ENCODE data around the gene RAET1G. TPM values are rescaled to one million over a fixed set of nuclear protein-coding genes. Genes with fewer than 3 reads are reported as not detected.

Gene RAET1G
- total and polyA plus RNA-seq, 12 donors, result 0.22 to 40.7 (median 11.6) TPM

DNA sequence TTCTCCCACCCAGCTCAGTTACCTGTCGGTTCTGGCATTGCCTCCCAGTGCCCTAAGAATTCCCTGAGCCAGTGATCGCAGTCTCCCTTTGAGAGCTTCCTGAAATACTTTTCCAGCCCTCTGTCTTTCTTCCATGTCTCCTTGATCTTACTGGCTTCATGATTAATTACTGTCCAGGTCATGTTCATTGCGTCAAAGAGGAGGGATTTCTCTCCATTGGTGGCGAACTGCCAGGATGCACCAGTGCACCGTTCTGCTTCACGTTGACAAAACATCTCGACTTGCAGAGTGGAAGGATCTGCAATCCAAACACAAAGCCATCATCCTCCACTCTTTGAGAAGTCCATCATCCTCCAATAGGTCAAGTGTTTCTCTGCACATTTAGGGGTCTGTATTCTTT, 33.6 kb downstream of the RAET1G start:
- intact Hi-C loops (cut with DNase I), result no loop called here
- Histone ChIP-seq H3K36me3 (replicated peaks in 1 of 2) (no peaks in the 10 kb centered on the region), H3K4me1 (replicated peaks in 1 of 2) (peaks cover 0 to 13% of the 10 kb centered on the region in 2 donors), H3K27ac (no peak overlapping the region), H3K4me3 (no peak overlapping the region), H3K27me3 (no peaks in the 10 kb centered on the region), H3K9me3 (replicated peaks in 1 of 3) (no peaks in the 10 kb centered on the region)
- TF ChIP-seq, protein P1, sequence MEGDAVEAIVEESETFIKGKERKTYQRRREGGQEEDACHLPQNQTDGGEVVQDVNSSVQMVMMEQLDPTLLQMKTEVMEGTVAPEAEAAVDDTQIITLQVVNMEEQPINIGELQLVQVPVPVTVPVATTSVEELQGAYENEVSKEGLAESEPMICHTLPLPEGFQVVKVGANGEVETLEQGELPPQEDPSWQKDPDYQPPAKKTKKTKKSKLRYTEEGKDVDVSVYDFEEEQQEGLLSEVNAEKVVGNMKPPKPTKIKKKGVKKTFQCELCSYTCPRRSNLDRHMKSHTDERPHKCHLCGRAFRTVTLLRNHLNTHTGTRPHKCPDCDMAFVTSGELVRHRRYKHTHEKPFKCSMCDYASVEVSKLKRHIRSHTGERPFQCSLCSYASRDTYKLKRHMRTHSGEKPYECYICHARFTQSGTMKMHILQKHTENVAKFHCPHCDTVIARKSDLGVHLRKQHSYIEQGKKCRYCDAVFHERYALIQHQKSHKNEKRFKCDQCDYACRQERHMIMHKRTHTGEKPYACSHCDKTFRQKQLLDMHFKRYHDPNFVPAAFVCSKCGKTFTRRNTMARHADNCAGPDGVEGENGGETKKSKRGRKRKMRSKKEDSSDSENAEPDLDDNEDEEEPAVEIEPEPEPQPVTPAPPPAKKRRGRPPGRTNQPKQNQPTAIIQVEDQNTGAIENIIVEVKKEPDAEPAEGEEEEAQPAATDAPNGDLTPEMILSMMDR (IDR thresholded peaks at IDR 0.05), result no peak
- no peak for TF ChIP-seq POLR2A (IDR thresholded peaks at IDR 0.05)
- 57 to 79% (median 73%) methylated on average over 7 of the region's 7 CpGs for WGBS, 4 donors
- peak in 5 of 7 donors; percentile 52 to 82 (median 60) for DNase-seq

DNA sequence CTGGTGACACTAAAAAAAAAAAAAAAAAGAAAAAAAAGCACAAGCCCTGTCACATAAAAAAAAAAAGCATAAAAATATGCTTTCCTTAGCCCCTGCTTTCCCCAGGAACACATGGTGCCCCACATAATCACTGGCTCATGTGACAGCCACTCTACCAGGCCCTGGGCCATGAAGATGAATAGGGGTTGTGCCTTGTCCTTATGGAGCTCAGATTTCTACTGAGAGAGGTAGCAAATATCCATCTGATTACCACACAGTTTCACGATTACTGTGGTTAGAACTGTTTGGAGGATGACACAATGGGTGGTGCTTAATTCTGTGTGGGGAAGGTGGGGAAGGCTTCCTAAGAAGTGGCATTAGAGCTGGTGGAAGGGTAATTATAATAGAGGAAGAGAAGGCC, 34.3 kb downstream of the RAET1G start:
- TF ChIP-seq POLR2A (IDR thresholded peaks at IDR 0.05), result no peak
- TF ChIP-seq, protein P1 (IDR thresholded peaks at IDR 0.05), result no peak
- Histone ChIP-seq H3K27ac (peak overlapping the region in 1 of 5 donors; percentile 17), H3K4me3 (no peak overlapping the region), H3K4me1 (replicated peaks in 1 of 2) (peaks cover 0 to 20% of the 10 kb centered on the region in 2 donors), H3K9me3 (replicated peaks in 1 of 3) (no peaks in the 10 kb centered on the region), H3K27me3 (no peaks in the 10 kb centered on the region), H3K36me3 (replicated peaks in 1 of 2) (no peaks in the 10 kb centered on the region)
- intact Hi-C loops (cut with DNase I), result no loop called here
- 57 to 69% (median 58%) methylated on average over 1 of the region's 1 CpG for WGBS, 4 donors
- DNase-seq, result no peak

DNA sequence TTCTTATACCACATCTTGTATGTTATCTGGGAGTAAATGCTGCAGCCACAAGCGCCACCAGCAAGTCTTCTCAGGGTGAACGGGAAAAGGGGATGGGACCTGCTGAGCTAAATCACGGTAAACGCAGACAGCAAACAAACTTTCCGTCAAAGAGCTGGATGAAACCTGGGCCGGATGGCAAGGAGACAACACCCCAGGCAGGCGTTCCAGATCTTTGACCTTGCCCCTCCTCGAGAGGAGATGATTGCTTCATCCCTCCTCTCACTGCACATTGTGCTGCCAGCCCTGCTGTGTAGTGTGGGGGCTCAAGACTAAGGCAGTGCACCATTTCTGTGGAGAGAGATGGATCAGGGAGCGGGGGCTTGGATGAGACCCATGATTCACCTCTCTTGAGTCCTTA, 34.8 kb downstream of the RAET1G start:
- Histone ChIP-seq H3K9me3 (replicated peaks in 1 of 3) (no peaks in the 10 kb centered on the region), H3K36me3 (replicated peaks in 1 of 2) (no peaks in the 10 kb centered on the region), H3K27ac (peak overlapping the region in 3 of 5 donors; percentile 17 to 60 (median 59)), H3K4me1 (replicated peaks in 1 of 2) (peaks cover 0 to 20% of the 10 kb centered on the region in 2 donors), H3K4me3 (no peak overlapping the region), H3K27me3 (no peaks in the 10 kb centered on the region)
- intact Hi-C loops (cut with DNase I), result no loop called here
- WGBS, 4 donors, result 52 to 57% (median 53%) methylated on average over 8 to 9 of the region's 9 CpGs
- TF ChIP-seq, protein P1 (IDR thresholded peaks at IDR 0.05), result no peak
- TF ChIP-seq POLR2A (IDR thresholded peaks at IDR 0.05), result no peak
- peak in 6 of 7 donors; percentile 35 to 75 (median 47) for DNase-seq

DNA sequence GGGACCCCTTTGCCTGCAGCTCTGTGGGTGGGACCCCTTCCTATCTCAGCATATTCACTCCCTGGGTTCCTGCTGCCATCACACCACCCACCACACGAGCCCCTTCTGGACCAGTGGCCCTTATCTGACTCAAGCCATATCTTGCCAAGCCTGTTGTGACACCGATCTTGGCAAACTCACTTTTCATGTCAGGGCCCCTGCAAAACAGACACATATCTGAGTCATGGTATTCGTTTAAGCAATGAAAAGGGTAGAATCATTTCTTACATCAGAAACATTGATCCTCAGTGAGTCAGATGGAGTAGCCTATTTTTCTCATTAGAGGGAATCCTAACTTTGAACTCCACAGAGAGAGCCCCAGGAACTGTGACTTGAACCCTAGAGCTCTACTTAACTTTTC, 35.6 kb downstream of the RAET1G start:
- Histone ChIP-seq H3K27me3 (no peaks in the 10 kb centered on the region), H3K4me3 (no peak overlapping the region), H3K9me3 (replicated peaks in 1 of 3) (no peaks in the 10 kb centered on the region), H3K4me1 (replicated peaks in 1 of 2) (peaks cover 0 to 20% of the 10 kb centered on the region in 2 donors), H3K36me3 (replicated peaks in 1 of 2) (no peaks in the 10 kb centered on the region), H3K27ac (peak overlapping the region in 3 of 5 donors; percentile 17 to 60 (median 59))
- peak; percentile 53 to 90 (median 78) for DNase-seq
- intact Hi-C loops (cut with DNase I), result no loop called here
- 30 to 46% (median 41%) methylated on average over 3 of the region's 3 CpGs for WGBS, 4 donors
- TF ChIP-seq, protein P1 (IDR thresholded peaks at IDR 0.05), result no peak
